Caco-2 (cell line): ENCODE data around the gene PLRG1. TPM values are rescaled to one million over a fixed set of nuclear protein-coding genes. Genes with fewer than 3 reads are reported as not detected.

ENCODE experiments used
- BruUV-seq: library from RNA; stranded (reverse); fragments of 400-500 nt; replicated peaks from 2 replicates; lab custom pipeline; 2021; lab: Mats Ljungman, UMichigan
- CTCF ChIA-PET: fragments of 300-600 bp; sonication (Branson Sonifier 250); formaldehyde crosslinking; loops from one replicate; lab custom pipeline; 2022; ENCODE audit warnings: antibody characterized with exemption; lab: Charles Lee
- POLR2A ChIA-PET: fragments of 300-600 bp; sonication (Branson Sonifier 250); formaldehyde crosslinking; loops from one replicate; lab custom pipeline; 2022; ENCODE audit warnings: antibody characterized with exemption; lab: Charles Lee
- DNase-seq, 2 experiments: peaks; one replicate each; pipeline versions ENCODE4 v3.0.0 to v3.0.0-alpha.2; 2020 to 2022
- H3K27me3 ChIP-seq: replicated peaks from 2 replicates; pipeline ENCODE4 v1.6.0; 2011; ENCODE audit warnings: low read length; ENCODE audit not compliant: control insufficient read depth, insufficient read depth
- H3K36me3 ChIP-seq: 2 replicates; pipeline ENCODE4 v1.5.1; 2011; ENCODE audit warnings: low read length; ENCODE audit not compliant: control insufficient read depth, insufficient read depth
- H3K4me1 ChIP-seq: fragments of 250-450 bp; sonication (Bioruptor Pico); 2 replicates; pipeline ENCODE4 v1.5.1; 2020; ENCODE audit warnings: mild to moderate bottlenecking
- H3K4me3 ChIP-seq: 2 replicates; pipeline ENCODE4 v1.5.1; 2011; ENCODE audit warnings: low read depth, mild to moderate bottlenecking, control low read depth, low read length
- H3K9me3 ChIP-seq: fragments of 250-450 bp; sonication (Bioruptor Pico); 2 replicates; pipeline ENCODE4 v1.5.1; 2020; ENCODE audit warnings: mild to moderate bottlenecking, moderate library complexity
- H3K27ac Mint-ChIP-seq: one replicate; pipeline ENCODE4 v1.8.0; 2022; ENCODE audit warnings: mixed read lengths; ENCODE audit not compliant: unreplicated experiment
- H3K27me3 Mint-ChIP-seq: one replicate; pipeline ENCODE4 v1.8.0; 2022; ENCODE audit warnings: mixed read lengths; ENCODE audit not compliant: insufficient read depth, unreplicated experiment
- H3K36me3 Mint-ChIP-seq: one replicate; pipeline ENCODE4 v1.8.0; 2022; ENCODE audit warnings: mild to moderate bottlenecking, mixed read lengths; ENCODE audit not compliant: insufficient read depth, unreplicated experiment
- H3K4me1 Mint-ChIP-seq: one replicate; pipeline ENCODE4 v1.8.0; 2022; ENCODE audit warnings: low read depth, mixed read lengths; ENCODE audit not compliant: unreplicated experiment
- H3K4me3 Mint-ChIP-seq: one replicate; pipeline ENCODE4 v1.8.0; 2022; ENCODE audit warnings: mild to moderate bottlenecking, moderate library complexity, mixed read lengths; ENCODE audit not compliant: unreplicated experiment
- H3K9me3 Mint-ChIP-seq: one replicate; pipeline ENCODE4 v1.8.0; 2022; ENCODE audit warnings: mixed read lengths; ENCODE audit not compliant: unreplicated experiment
- intact Hi-C: fragments of 100-400 bp; cut with micrococcal nuclease; formaldehyde crosslinking; loops from one replicate; pipeline ENCODE4 v1.10.0; 2022; ENCODE audit not compliant: unreplicated experiment
- total RNA-seq: library from RNA; stranded (reverse); gene quantifications from 2 replicates; pipeline ENCODE4 v1.2.3, GENCODE V29; 2022
- TF ChIP-seq, protein P1 (sequence below), 2 experiments: fragments of 200-600 bp in 1 of 2; IDR thresholded peaks; 1 replicate in 1 of 2; 2 replicates in 1 of 2; pipeline versions ENCODE4 v1.5.1 to v1.8.0; 2011 to 2022; ENCODE audit warnings: antibody characterized with exemption in 1 of 2, control low read depth in 1 of 2, inconsistent platforms in 1 of 2, low read depth in 1 of 2, low read length in 1 of 2, mild to moderate bottlenecking in 1 of 2, moderate library complexity in 1 of 2; ENCODE audit not compliant: insufficient read depth in 1 of 2, severe bottlenecking in 1 of 2, unreplicated experiment in 1 of 2

PLRG1 gene
- total RNA-seq, 1 experiment from 2014 or later, result 99.4 TPM

GRCh38 chr4:154582723-154583122 is 32.5 kb upstream of the PLRG1 start:
- POLR2A ChIA-PET, result no interaction called here
- TF ChIP-seq, protein P1, sequence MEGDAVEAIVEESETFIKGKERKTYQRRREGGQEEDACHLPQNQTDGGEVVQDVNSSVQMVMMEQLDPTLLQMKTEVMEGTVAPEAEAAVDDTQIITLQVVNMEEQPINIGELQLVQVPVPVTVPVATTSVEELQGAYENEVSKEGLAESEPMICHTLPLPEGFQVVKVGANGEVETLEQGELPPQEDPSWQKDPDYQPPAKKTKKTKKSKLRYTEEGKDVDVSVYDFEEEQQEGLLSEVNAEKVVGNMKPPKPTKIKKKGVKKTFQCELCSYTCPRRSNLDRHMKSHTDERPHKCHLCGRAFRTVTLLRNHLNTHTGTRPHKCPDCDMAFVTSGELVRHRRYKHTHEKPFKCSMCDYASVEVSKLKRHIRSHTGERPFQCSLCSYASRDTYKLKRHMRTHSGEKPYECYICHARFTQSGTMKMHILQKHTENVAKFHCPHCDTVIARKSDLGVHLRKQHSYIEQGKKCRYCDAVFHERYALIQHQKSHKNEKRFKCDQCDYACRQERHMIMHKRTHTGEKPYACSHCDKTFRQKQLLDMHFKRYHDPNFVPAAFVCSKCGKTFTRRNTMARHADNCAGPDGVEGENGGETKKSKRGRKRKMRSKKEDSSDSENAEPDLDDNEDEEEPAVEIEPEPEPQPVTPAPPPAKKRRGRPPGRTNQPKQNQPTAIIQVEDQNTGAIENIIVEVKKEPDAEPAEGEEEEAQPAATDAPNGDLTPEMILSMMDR (IDR thresholded peaks at IDR 0.05; ENCODE audit: insufficient read depth in 1 of 2, low read depth in 1 of 2, low read length in 1 of 2, severe bottlenecking in 1 of 2, unreplicated experiment in 1 of 2), result no peak
- no peak for DNase-seq
- H3K27ac Mint-ChIP-seq, result no peak overlapping the region
- H3K4me1 Mint-ChIP-seq, result no peaks in the 10 kb centered on the region
- no peaks in the 10 kb centered on the region for H3K9me3 Mint-ChIP-seq
- CTCF ChIA-PET, result no interaction called here
- intact Hi-C loops, result no loop called here
- no peak overlapping the region for H3K4me3 ChIP-seq
- H3K9me3 ChIP-seq, result no peaks in the 10 kb centered on the region
- H3K27me3 Mint-ChIP-seq, result no peaks in the 10 kb centered on the region
- no peaks in the 10 kb centered on the region for H3K27me3 ChIP-seq
- H3K36me3 ChIP-seq, result peaks cover 2% of the 10 kb centered on the region; the same call in 1 of the 2 replicates
- H3K4me1 ChIP-seq, result no peaks in the 10 kb centered on the region
- no TSS peak for BruUV-seq
- H3K4me3 Mint-ChIP-seq, result no peak overlapping the region
- peaks cover 10% of the 10 kb centered on the region for H3K36me3 Mint-ChIP-seq

DNA sequence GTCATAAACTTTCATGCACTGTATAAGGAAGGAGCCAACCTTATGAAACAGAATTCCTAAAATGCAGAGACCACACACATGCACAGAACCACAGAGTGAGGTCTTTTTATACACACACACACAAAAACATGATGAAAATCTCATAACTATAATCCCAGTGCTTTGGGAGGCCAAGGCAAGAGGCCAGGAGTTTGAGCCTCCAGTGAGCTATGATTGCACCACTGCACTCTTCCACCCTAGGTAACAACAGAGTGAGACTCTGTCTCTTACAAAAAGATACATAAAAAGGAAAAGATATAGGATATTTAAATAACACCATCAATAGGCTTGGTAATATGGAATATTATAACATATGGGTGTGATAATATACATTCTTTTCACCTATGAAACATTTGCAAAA is 29.7 kb upstream of the PLRG1 start:
- BruUV-seq, result no TSS peak

DNA sequence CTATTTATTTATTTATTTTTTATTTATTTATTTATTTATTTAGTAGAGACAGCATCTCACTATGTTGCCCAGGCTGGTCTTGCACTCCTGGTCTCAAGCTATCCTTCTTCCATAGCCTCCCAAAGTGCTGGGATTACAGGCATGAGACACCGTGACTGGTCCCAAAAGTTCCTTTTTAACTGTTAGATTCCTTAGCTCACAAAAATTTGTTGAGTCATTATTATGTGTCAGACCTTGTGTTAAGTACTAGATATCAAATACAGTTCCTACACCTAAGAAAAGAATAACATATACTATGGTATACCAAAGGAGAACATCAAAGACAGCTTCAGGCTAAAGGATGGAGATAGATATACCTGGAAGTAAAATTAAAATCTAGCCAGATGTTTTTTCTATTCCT is 28.7 kb upstream of the PLRG1 start:
- DNase-seq, result no peak
- TF ChIP-seq, protein P1 (IDR thresholded peaks at IDR 0.05; ENCODE audit: insufficient read depth in 1 of 2, low read depth in 1 of 2, low read length in 1 of 2, severe bottlenecking in 1 of 2, unreplicated experiment in 1 of 2), result no peak
- intact Hi-C loops, result no loop called here
- Mint-ChIP-seq H3K36me3 (no peaks in the 10 kb centered on the region), H3K27ac (no peak overlapping the region), H3K4me3 (no peak overlapping the region), H3K4me1 (peaks cover 11% of the 10 kb centered on the region), H3K9me3 (no peaks in the 10 kb centered on the region), H3K27me3 (no peaks in the 10 kb centered on the region)
- POLR2A ChIA-PET, result no interaction called here
- no peak overlapping the region for H3K4me3 ChIP-seq
- H3K9me3 ChIP-seq, result no peaks in the 10 kb centered on the region
- CTCF ChIA-PET, result no interaction called here
- no peaks in the 10 kb centered on the region for H3K36me3 ChIP-seq
- BruUV-seq, result no TSS peak
- 0 out of 2 replicates have a peak, but pooled peaks cover 5% of the 10 kb centered on the region for H3K4me1 ChIP-seq
- H3K27me3 ChIP-seq, result no peaks in the 10 kb centered on the region

More for the DNA sequence above, 29.7 kb upstream of the PLRG1 start:
- no peak for DNase-seq
- no peak overlapping the region for H3K4me3 ChIP-seq
- POLR2A ChIA-PET, result no interaction called here
- TF ChIP-seq, protein P1 (IDR thresholded peaks at IDR 0.05; ENCODE audit: insufficient read depth in 1 of 2, low read depth in 1 of 2, low read length in 1 of 2, severe bottlenecking in 1 of 2, unreplicated experiment in 1 of 2), result no peak
- CTCF ChIA-PET, result no interaction called here
- H3K36me3 ChIP-seq, result no peaks in the 10 kb centered on the region
- intact Hi-C loops, result no loop called here
- Mint-ChIP-seq H3K4me1 (peaks cover 11% of the 10 kb centered on the region), H3K36me3 (no peaks in the 10 kb centered on the region), H3K4me3 (no peak overlapping the region), H3K9me3 (no peaks in the 10 kb centered on the region), H3K27me3 (no peaks in the 10 kb centered on the region), H3K27ac (no peak overlapping the region)
- H3K4me1 ChIP-seq, result 0 out of 2 replicates have a peak, but pooled peaks cover 5% of the 10 kb centered on the region
- H3K27me3 ChIP-seq, result no peaks in the 10 kb centered on the region
- H3K9me3 ChIP-seq, result no peaks in the 10 kb centered on the region
